Activated T-helper 1 cell treated with Interleukin-2 at 50 U/mL for 16 hours (primary cell): ENCODE results near the gene ITPKA.
"Not testable (repeated sequence)": the region's sequence is repeated elsewhere in the genome, so short reads cannot be mapped to it uniquely, and the experiment has no call there.

ENCODE experiments used
- DNase-seq: peaks from one replicate; pipeline ENCODE4 v3.0.0-alpha.2; 2020; ENCODE audit warnings: low read depth

The ITPKA gene

DNA sequence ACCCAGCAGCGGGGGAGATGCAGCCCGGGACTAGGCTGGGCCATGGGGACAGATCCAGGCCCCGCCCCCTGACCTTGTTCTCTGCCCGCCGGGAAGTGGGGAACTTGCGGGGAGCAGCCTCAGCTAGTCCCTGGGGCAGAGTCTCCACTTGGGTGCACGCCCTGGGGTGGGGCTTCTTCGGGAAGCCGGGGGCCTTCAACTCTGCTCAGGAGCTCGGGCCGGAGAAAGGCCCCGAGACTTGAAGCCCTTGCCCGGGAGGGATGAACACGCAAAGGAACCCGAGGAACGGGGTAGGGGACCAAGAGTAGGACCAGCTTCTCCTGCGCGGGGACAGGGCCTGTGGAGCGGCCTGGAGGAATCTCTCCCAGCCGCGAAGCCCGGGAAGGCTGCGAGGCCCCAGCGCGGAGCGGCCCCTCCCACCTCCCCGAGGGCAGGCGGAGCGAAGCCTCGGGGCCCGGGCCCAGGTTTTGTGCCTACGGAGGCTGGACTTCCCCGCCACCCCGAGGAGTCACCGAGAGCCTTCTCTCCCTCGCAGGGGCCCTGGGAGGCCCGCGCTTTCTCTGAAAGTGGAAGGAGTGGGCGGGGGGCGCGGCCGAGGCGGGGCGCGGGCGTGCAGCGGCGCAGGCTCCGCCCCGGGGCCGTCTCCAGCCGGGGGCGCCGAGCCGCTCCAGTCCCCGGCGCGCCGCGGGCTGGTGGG is at the start of gene ITPKA:
TSS of gene ITPKA (plus strand) at position 670 of the 697 bp plus-strand sequence. CDS start 54 bp downstream, outside the sequence.
- DNase-seq, result peak; percentile 61

DNA sequence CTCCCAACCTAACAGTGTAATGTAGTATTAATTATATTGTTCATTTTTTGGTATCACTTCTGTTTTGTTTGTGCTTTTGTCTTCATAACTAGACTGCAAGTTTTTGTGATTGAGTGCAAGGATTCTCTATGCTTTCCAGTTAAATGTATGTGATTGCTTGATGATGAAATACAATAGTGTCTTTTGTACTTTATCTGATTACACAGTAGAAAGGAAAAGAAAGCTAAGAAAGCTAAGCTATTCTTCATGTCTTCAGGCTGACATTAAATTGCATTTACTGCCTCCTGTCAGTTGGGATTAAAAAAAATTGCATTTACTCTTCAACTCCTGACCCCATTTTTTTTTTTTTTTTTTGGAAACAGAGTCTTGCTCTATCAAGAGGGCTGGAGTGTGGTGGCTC is 48.3 kb upstream of the ITPKA start:
- no peak for DNase-seq

GRCh38 chr15:41462084-41462795 is 31.4 kb upstream of the ITPKA start:
- no peak for DNase-seq

- DNase-seq, result no peak
These were observed 28.6 kb upstream of the ITPKA start for GRCh38 chr15:41464889-41465580.

GRCh38 chr15:41465822-41466421 is 27.8 kb upstream of the ITPKA start:
- no peak for DNase-seq

GRCh38 chr15:41466711-41467110 is 27.0 kb upstream of the ITPKA start:
- DNase-seq, result no peak

- not testable (repeated sequence) for DNase-seq
These were observed 24.0 kb upstream of the ITPKA start for GRCh38 chr15:41469644-41470043.

DNA sequence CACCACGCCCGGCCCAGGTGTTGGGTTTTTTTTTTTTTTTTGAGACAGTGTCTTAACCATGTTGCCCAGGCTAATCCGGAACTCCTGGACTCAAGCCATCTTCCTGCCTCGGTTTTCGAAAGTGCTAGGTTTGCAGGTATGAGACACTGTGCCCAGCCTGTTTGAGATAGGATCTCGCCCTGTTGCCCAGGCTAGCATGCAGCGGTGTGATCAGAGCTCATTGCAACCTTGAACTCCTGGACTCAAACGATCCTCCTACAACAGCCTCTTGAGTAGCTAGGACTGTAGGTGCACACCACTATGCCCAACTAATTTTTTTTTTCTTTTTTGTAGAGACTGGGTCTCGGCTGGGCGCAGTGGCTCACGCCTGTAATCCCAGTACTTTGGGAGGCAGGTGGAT is 20.3 kb upstream of the ITPKA start:
- no peak for DNase-seq

- DNase-seq, result no peak
These were observed 19.2 kb upstream of the ITPKA start for GRCh38 chr15:41474436-41474835.

DNA sequence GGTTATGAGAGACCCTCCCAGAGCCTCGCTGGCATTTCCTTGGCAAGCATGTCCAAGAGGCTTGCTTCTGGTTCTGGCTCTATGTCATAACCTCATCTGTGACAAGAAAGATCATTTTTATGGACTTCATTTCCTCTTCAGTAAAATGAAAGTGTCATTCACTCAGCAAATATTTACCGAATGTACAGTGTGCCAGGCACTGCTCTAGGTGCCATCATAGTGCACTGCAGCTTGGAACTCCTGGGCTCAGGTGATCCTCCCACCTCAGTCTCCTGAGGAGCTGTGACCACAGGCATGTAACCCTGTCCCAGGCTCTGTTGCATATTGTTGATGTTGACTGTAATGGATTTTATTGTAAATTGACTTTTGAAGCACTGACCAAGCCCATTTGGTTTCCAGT is 18.7 kb upstream of the ITPKA start:
- no peak for DNase-seq

DNA sequence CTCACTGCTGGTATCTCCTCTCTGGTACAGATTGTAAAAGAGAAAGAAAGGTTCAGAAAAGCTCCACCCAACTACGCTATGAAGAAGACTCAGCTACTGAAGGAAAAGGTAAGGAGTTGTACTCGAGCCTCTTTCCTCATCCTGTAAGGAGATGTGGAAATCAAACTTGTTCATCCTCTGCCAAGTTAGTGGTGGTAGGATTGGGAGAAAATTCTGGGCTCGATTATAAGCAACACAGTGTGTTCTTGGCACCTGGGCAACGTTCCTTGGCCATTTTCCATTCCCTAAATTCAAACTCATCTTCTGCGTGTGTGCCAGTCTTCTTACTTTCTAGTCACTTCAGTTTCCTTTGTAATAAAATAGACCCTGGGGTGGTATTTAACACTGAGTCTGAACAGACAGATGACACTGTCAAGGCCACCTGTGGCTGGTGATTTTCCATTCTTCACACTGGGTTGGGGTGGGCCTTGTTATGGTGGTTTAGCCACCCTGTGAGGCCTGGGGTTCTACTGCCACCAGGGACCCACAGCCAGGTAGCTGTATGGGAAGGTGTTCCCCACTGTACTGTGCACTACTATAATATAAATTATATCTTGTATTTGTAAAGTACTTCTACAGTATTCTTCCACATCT is 17.1 kb upstream of the ITPKA start:
- no peak for DNase-seq

GRCh38 chr15:41480396-41481140 is 13.1 kb upstream of the ITPKA start:
- no peak for DNase-seq

DNA sequence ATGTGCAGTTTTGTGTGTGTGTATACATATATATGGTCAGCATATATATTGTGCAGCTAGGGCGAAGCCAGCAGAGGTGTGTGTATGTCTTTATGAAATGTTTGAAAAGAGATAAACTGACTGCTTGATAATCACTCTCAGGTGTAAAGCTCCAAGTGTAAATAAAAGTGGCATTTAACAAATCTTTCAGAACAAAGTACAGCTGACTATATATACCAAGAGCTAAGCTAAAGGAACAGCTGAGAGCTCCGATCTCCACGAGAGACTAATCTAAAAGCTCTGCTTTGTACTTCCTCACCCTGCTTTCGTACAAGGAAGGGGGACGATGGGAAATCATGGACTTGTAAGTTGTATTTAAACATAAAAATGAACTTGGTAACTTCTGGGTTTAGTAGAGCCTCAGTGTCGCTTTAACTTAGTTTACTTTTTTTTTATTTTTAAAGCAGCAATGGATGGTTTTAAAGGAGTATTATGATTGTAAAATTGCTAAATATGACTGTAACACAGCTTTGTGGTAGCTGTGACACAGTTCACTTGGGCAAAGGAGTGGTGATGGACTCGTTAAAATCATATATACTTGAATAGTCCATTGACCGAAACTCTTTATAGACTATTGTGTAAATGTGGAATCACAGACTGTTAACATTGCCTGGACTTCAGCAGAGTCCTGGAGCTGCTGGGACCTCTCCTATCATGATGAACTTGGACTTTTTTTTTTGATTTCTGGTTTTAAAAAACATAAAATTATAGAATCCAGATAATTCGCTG is 11.4 kb upstream of the ITPKA start:
- DNase-seq, result no peak

GRCh38 chr15:41483115-41483514 is 10.6 kb upstream of the ITPKA start:
- DNase-seq, result no peak

DNA sequence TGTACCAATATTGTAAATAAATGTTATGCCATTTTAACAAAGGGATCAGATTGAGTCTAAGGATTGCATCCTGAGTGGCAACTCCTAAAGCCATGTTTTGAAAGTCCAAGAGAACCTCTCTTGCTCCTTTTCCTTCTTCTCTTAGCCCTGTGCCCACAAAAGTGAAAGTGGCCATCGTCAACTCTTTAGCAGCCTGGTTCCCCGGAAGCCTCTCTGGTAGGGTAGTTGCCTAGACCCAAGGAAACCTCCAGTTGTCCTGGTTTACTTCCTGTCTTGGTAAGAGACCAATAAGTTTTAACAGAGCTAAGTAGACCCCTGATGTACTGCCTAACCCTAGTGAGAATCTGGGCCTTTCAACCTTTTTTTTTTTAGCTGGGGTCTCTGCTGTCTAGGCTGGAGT is 10.2 kb upstream of the ITPKA start:
- no peak for DNase-seq

DNA sequence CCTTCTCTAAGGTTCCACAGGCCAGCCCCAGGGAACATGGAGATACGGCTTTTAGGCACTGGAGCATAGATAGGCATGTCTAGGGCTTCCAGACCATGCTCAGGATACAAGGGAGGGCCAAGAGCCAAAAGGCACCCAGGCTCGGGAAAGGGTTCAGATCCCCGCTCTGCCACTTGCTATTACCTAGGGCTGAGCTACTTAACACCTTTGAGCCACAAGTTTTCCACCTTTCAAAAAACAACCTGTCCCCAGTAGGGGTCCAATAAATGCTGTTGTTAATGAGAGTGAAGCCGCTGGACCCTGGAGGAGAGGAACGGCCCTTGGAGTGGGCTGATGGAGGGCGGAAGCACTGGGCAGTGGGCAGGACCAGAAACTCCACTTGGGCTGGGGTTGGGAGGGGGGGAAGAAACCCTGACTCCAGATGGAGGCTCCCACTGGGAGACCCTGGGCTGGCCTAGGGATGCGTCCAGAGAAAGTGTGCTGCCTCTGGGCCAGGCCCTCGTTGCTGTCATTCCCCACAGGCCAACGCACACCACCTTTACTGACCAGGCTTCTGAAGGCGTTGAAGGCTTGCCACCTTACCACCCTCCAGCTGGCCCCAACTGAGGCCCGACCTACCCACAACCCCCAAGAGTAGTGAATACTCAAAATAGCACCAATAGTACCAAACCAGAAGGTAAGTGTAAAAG is 8.6 kb upstream of the ITPKA start:
- no peak for DNase-seq

DNA sequence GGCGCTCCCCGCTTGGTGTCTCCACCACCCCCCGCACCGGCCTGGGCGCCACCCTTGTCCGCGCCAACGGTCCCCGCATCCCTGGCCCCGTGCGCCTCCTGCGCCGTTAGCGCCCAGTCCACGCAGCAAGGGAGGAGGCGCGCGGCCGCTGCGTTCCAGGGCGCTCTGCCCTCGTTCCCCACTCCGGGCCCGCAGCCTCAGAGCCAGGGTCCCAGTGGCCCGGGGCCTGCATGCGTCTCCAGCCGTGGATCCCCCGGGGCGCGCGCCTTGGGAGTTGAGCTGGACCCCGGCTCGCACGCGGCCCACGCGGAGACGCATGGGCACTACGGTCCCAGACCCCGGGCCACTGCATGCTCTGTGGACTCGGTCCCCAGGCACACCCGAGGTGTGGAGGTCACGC is 7.4 kb upstream of the ITPKA start:
- no peak for DNase-seq

DNA sequence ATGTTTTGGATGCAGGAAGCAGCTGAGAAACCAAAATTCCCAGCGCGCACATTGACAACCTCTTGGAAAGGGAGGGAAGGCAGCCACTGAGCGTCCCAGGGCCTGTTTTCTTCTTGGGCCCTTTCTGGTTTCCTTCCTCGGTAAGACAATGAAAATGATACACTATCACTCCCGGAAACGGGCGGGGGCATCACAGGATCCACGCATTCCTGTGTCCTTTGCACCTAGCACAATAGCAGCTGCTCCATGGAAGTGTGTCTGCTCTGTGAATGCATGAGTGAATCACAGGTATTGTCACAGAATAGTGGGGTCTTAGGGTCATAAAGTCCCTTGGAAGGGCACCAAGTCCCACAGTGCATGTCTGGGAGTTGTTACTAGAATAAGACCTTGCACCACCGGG is 6.3 kb upstream of the ITPKA start:
- DNase-seq, result no peak

DNA sequence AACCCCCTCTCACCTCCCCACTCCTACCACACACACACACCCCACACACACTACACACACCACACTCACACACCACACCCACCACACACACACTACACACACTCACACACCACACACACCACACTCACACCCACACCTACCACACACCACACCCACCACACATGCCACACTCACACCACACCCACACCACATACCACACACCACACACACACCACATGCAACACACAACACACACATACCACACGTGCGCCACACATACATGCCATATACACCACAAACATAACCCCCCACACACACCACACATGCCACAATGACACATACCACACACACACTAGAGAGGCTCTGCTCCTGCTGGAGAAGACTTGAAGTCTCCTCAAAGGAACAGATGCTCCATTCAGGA is 5.9 kb upstream of the ITPKA start:
- DNase-seq, result no peak

GRCh38 chr15:41489641-41490040 is 4.0 kb upstream of the ITPKA start:
- no peak for DNase-seq
